ENCODE data around the gene TLL2. TPM values are rescaled to one million over a fixed set of nuclear protein-coding genes. Genes with fewer than 3 reads are reported as not detected.

The TLL2 gene
- total and polyA plus RNA-seq, 5 experiments from 2014 or later = 0.13 to 0.14 TPM; not detected in 3

DNA sequence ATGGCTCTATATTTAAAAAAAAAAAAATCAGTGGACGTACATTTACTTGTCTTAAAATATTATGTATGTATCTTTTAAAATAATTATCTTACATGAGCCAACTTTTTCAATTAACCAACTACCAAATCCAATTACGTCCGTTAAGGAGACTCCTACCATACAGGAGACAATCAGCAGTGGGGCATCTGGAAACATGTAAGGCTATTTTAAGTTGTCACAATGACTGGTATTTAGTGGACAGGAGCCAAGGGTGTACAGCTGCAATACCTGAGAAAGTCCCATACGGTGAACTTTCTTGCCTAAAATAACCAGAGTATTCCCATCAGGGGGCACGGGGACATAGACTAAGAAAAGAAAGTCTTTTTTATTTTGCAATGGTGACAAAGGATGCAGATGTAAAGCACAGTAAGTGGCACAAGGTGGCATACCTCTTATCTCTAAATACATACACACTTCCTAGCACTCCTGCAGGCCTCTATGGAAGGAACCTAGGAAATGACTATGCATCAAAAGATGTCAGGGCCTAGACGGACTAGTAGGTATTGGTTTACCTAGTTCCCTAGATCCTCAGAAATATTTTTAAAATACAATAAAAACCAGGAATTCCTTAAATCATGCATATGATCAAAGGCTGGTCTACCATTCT, 16.0 kb upstream of the TLL2 start:
- ATAC-seq = no peak
- H3K27ac Mint-ChIP-seq = no peak overlapping the region
- peaks cover 10 to 89% (median 34%) of the 10 kb centered on the region in 3 donors for H3K36me3 Mint-ChIP-seq
- H3K27me3 Mint-ChIP-seq = no peaks in the 10 kb centered on the region
- peaks cover 0 to 2% (median 0%) of the 10 kb centered on the region in 4 donors for H3K4me1 Mint-ChIP-seq
- H3K9me3 Mint-ChIP-seq = no peaks in the 10 kb centered on the region
- DNase-seq = no peak
- POLR2A ChIA-PET = no interaction called here
- H3K4me3 Mint-ChIP-seq = no peak overlapping the region

DNA sequence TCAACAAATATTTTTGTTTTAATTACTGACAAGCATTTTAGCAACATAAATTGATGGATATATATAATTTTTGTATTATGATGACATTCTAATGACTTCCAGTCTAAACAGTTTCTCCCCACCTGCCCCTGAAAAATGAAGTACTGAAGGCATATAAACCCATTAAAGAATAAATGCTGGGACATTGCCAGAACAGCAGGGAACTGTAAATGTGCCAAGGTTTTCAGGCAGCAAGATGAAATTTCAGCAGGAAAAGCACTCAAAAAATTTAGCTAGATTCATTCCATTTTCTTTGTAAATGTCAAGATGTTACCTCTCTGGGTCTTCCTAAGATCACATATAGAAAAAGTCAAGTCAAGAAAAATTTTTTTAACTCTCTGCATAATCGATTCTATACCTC, 11.0 kb upstream of the TLL2 start:
- Mint-ChIP-seq H3K4me1 (peaks cover 0 to 2% (median 0%) of the 10 kb centered on the region in 4 donors), H3K36me3 (peaks cover 27 to 88% (median 51%) of the 10 kb centered on the region in 3 donors), H3K4me3 (no peak overlapping the region), H3K9me3 (no peaks in the 10 kb centered on the region), H3K27ac (no peak overlapping the region), H3K27me3 (no peaks in the 10 kb centered on the region)
- DNase-seq (no peak), ATAC-seq (no peak)
- POLR2A ChIA-PET = no interaction called here

DNA sequence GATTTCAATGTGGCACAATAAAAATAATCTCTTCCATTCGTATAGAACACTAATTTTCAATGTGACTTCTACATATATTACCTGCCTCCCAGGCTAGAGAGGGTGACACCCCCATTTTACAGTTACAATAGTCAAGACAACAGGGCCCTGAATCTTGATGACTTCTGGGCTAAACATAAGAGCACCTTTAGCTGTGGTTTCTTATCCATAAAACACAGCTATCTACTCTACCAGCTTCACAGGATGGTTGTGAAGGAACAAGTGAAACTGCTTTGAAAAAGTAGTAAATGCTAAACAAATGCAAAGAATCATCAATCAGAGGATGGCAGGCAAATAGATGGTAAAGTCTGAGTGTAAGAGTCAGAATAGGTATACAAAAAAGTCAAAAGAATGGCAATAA, 3.6 kb upstream of the TLL2 start:
- DNase-seq = no peak
- Mint-ChIP-seq H3K4me1 (peaks cover 13 to 18% (median 15%) of the 10 kb centered on the region in 4 donors), H3K4me3 (no peak overlapping the region), H3K27ac (no peak overlapping the region), H3K9me3 (no peaks in the 10 kb centered on the region), H3K27me3 (peaks cover 11 to 23% (median 17%) of the 10 kb centered on the region in 5 donors), H3K36me3 (peaks cover 11 to 24% (median 15%) of the 10 kb centered on the region in 3 donors)
- POLR2A ChIA-PET = no interaction called here
- ATAC-seq = no peak

DNA sequence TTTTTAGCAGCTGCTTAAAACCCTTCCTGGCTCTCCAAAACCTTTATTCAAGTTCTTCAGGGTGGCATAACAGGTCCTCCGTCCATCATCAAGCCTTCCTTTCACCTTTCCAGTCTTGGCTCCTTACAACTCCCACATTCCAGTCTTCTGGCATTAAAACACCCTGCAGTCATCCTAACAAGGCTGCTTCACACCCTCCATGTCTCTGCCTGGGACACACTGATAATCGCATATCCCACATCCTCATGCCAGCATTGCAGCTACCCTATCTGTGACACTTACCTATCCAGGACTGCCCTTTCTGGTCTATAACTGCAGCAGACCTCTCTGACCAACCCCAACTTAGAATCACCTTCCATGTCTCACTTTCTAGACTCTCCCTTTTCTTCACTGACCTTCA, 2.6 kb upstream of the TLL2 start:
- POLR2A ChIA-PET = no interaction called here

DNA sequence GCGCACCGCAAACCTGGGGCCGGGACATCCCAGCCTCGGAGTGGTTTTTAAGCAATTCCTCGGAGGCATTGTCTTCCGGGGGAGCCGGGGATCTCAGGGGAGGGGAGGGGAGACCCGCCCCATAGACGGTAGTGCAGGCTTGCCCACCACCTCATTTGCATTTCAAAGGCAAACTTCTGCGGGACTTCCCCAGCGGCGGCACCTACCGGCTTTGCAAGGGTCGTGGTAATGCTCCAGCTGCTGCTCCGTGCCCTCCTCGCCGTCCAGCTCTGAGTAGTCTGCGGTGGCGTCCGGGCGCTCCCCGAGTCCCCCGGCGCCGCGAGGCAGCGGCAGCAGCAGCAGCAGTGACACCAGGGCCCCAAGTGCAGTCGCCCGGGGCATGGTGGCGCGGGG, 425 bp downstream of the TLL2 start:
- H3K27me3 Mint-ChIP-seq = peaks cover 19 to 39% (median 27%) of the 10 kb centered on the region in 5 donors
- POLR2A ChIA-PET = interaction anchor here (0.6 kb wide), 1 partner anchor 607 kb away, joined by 6 read pairs; no protein-coding TSS in a partner anchor

More for the DNA sequence above, 2.6 kb upstream of the TLL2 start:
- no peak for DNase-seq
- ATAC-seq = no peak
- H3K36me3 Mint-ChIP-seq = peaks cover 7 to 14% (median 8%) of the 10 kb centered on the region in 3 donors
- H3K4me3 Mint-ChIP-seq = peak overlapping the region in 3 of 10 donors; percentile 16 to 46 (median 36)
- H3K27me3 Mint-ChIP-seq = peaks cover 16 to 32% (median 24%) of the 10 kb centered on the region in 5 donors
- no peaks in the 10 kb centered on the region for H3K9me3 Mint-ChIP-seq
- H3K4me1 Mint-ChIP-seq = peaks cover 16 to 24% (median 19%) of the 10 kb centered on the region in 4 donors
- H3K27ac Mint-ChIP-seq = no peak overlapping the region

DNA sequence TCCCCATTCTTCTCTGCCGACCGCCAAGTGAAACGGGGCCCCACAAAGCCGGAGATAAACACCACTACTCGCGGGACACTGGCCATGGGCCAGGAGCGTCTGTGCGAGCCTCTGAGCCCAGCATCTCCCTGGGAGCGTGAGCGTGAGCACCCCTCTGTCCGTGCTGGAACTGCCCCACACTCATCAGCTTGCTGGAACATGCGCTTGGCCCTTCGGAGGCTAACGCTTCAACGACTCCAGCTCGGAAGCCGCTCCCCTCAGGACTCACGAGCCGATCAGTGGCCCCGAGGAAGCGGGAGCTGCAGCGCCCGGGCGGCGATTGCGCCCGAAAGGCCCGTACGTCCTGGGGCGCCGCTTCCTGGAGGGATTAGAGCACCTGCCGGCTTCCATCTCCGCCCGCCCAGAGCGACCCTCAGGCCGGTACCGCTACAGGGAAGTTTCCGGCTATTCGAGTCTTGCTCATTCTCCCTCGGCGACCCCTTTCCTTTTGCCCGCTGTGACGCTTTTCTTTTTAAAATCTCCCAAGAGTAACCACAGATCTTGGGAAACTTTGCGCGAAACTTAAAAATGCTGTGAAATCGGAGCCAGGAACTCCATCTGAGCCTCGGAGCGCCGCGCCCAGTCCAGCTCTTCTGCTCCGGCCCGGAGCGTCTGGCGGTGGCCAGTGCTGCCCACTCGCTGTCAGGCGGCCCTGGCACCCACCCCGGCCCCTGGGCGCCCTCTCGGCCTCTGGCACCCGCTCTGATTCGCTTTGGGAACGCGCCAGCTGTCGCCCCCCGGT, 1.0 kb downstream of the TLL2 start:
- no peaks in the 10 kb centered on the region for H3K36me3 Mint-ChIP-seq
- peak in 1 of 10 donors; percentile 8 for DNase-seq
- H3K4me1 Mint-ChIP-seq = peaks cover 15 to 24% (median 19%) of the 10 kb centered on the region in 4 donors

More for the DNA sequence above, 425 bp downstream of the TLL2 start:
- Mint-ChIP-seq H3K9me3 (no peaks in the 10 kb centered on the region), H3K27ac (no peak overlapping the region), H3K4me1 (peaks cover 15 to 24% (median 19%) of the 10 kb centered on the region in 4 donors), H3K36me3 (no peaks in the 10 kb centered on the region), H3K4me3 (peak overlapping the region; percentile 50 to 86 (median 72))
- ATAC-seq (peak; percentile 59 to 60), DNase-seq (peak in 7 of 10 donors; percentile 5 to 32 (median 23))

DNA sequence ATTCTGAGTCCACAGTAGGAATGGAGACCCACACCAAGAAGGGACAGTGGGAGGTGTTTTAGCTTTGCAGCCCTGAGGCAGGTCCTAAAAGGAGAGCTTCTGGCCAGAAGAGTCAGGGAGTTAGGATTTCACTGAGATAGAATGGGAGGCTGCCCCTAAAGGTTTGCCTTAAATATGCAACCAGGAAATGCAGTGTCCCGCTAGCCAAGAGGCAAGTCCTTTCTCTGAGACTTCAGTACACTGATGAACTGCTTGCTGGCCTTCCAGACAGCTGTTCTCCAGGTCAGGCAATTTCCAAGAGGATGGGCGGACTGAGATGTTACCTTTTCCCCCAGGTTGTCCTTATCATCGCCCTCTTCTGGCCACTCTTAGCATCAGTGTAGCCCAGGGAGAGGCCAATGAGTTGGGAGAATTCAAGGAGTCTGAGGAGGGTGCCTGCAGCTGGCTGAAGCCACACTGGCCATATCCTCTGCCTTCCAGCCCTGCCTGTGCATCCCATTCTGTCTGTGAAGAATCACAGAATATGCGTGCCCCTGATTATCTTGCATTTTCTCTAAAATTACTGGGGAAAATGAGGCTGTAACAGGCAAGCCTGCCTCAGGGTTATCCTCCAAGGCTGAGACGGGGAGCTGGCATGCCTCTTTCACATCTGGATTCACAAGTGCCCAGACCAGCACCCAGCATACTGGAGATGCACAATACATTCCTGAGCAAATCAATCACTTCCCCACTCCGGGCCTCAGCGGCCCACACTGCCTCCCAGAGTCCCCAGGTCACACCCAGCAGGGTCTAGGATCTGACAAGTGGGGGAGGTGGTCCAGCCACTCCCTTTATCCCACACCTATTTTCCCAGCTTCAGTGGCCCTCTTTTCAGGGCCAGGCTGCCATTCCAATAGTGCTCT, 2.4 kb downstream of the TLL2 start:
- peak in 1 of 2 donors; percentile 22 for ATAC-seq
- Mint-ChIP-seq H3K36me3 (no peaks in the 10 kb centered on the region), H3K27ac (peak overlapping the region in 1 of 10 donors; percentile 69), H3K9me3 (no peaks in the 10 kb centered on the region), H3K27me3 (peaks cover 19 to 39% (median 27%) of the 10 kb centered on the region in 5 donors), H3K4me1 (peaks cover 13 to 24% (median 18%) of the 10 kb centered on the region in 4 donors), H3K4me3 (peak overlapping the region in 5 of 10 donors; percentile 8 to 84 (median 79))
- DNase-seq = peak in 1 of 10 donors; percentile 10
- POLR2A ChIA-PET = no interaction called here

More for the DNA sequence above, 1.0 kb downstream of the TLL2 start:
- ATAC-seq = peak in 1 of 2 donors; percentile 19
- peak overlapping the region; percentile 71 to 86 (median 78) for H3K4me3 Mint-ChIP-seq
- H3K9me3 Mint-ChIP-seq = no peaks in the 10 kb centered on the region
- no peak overlapping the region for H3K27ac Mint-ChIP-seq
- POLR2A ChIA-PET = interaction anchor here (0.5 kb wide), 1 partner anchor 80 kb away, joined by 3 read pairs; no protein-coding TSS in a partner anchor
- H3K27me3 Mint-ChIP-seq = peaks cover 19 to 39% (median 27%) of the 10 kb centered on the region in 5 donors

DNA sequence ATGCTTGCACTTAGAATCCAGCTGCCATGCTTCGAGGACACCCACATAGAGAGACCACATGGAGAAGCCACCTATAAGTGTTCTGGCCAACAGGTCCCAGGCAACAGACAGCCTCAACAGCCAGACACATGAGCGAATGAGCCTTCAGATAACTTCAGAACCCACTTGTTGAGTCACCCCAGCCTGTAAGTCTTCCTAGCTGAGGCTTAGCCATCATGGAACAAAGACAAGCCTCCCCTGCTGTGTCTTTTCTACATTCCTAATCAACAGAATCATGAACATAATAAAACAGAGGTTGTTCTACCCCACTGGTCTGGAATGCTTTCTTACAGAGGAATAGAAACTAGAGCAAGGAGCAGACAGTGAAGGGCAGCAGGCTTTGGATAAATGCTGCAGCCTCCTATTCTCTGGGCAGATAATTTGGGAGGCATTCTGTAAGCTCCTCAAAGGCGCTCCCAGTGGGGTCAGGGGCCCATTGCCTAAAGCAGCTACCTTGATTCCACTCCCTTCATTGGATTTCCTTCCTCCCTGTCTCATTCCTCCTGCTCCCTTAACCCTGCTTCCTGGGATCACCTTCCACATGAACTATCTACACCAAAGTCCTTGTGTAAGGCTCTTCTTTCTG, 4.6 kb downstream of the TLL2 start:
- H3K27me3 Mint-ChIP-seq = peaks cover 9 to 27% (median 16%) of the 10 kb centered on the region in 5 donors
- no peaks in the 10 kb centered on the region for H3K9me3 Mint-ChIP-seq
- H3K36me3 Mint-ChIP-seq = no peaks in the 10 kb centered on the region
- H3K4me1 Mint-ChIP-seq = peaks cover 5 to 18% (median 12%) of the 10 kb centered on the region in 4 donors
- H3K27ac Mint-ChIP-seq = no peak overlapping the region
- POLR2A ChIA-PET = interaction anchor here (1.0 kb wide), 1 partner anchor 11 kb away, joined by 3 read pairs; no protein-coding TSS in a partner anchor
- no peak overlapping the region for H3K4me3 Mint-ChIP-seq
- DNase-seq (no peak), ATAC-seq (no peak)

DNA sequence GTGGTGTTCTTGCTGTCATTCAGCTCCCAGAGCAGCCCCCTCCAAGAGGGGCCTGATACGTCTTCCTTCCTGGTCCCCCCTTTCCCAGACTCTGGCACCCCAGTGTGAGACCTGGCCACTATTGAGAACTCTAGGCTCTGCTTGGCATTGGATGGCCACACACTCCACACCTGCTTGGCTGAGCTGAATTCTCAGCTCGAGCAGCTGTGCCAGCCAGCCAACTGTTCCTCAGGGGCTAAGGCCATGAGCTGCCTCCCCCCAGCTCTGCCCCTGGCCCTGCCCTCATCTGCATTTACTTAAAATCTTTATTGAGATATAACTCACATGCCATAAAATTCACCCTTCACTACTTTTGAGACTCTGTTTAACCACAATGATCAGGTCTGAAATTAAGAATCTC, 6.7 kb downstream of the TLL2 start:
- Mint-ChIP-seq H3K36me3 (no peaks in the 10 kb centered on the region), H3K4me1 (peaks cover 1 to 3% (median 2%) of the 10 kb centered on the region in 4 donors), H3K9me3 (no peaks in the 10 kb centered on the region), H3K4me3 (no peak overlapping the region), H3K27me3 (peaks cover 7 to 17% (median 12%) of the 10 kb centered on the region in 5 donors), H3K27ac (no peak overlapping the region)
- ATAC-seq = no peak
- DNase-seq = no peak
- POLR2A ChIA-PET = no interaction called here

DNA sequence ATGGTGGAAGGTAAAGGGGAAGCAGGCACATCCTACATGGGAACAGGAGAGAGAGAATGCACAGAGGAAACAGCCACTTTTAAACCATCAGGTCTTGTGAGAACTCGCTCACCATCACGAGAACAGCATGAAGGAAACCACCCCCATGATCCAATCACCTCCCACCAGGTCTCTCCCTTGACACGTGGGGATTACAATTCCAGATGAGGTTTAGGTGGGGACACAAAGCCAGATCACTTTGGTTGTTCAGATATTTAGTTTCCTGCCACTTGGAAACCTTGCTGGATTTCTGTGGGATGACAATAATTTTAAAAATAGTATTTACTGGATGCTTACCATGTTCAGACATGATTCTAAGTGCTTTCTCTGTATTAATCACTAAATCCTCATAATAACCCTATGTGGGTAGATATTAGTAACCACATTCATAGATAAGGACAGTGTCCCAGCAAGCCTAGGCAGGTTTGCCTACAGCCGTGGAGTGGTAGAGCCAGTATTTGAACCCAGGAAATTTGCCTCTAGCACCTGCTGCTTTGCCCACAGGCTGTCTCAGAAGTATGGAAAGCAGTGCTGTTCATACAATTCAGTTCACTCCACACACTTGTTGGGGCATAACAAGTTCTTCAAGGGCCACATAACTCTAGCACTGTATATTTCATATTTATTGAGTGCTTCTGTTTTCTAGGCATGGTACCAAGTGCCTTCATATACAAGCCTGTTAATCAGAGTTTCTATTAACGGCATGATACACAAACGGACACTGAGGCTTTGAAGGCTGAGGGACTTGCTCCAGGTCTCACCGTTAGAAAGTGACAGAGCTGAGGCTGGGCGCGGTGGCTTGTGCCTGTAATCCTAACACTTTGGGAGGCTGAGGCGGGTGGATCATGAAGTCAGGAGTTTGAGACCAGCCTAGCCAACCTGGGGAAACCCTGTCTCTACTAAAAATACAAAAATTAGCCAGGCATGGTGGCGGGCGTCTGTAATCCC, 8.3 kb downstream of the TLL2 start:
- no peak for ATAC-seq
- Mint-ChIP-seq H3K36me3 (no peaks in the 10 kb centered on the region), H3K9me3 (no peaks in the 10 kb centered on the region), H3K27ac (no peak overlapping the region), H3K4me1 (no peaks in the 10 kb centered on the region), H3K4me3 (no peak overlapping the region), H3K27me3 (peaks cover 0 to 18% (median 11%) of the 10 kb centered on the region in 5 donors)
- DNase-seq = no peak
- POLR2A ChIA-PET = no interaction called here
